HG02642 (cell line): ENCODE data around the gene TCEAL5.
"Not testable (repeated sequence)": the region's sequence is repeated elsewhere in the genome, so short reads cannot be mapped to it uniquely, and the experiment has no call there.

ENCODE experiments used
- ATAC-seq: cut with Tn5 transposase; IDR thresholded peaks from one replicate; pipeline ENCODE4 v1.9.1; 2021; ENCODE audit warnings: mild to moderate bottlenecking; ENCODE audit not compliant: unreplicated experiment, poor library complexity

Gene TCEAL5

GRCh38 chrX:103276581-103277002 lies at the start of gene TCEAL5:
TCEAL5 (minus strand) TSS chrX:103276750; CDS start chrX:103274563, 2,187 bp downstream.
- no peak for ATAC-seq

GRCh38 chrX:103311399-103311780 lies 34.8 kb upstream of the TCEAL5 start:
- no peak for ATAC-seq

GRCh38 chrX:103310555-103311398 lies 34.2 kb upstream of the TCEAL5 start, which contains the start of gene BEX2:
BEX2 (minus strand) TSS chrX:103310990; CDS start chrX:103309976, 1,014 bp downstream.
- peak; percentile 99 for ATAC-seq

GRCh38 chrX:103309860-103310554 lies 33.5 kb upstream of the TCEAL5 start:
- no peak for ATAC-seq

- ATAC-seq: not testable (repeated sequence)
Measured at GRCh38 chrX:103305666-103306065, 29.1 kb upstream of the TCEAL5 start.

GRCh38 chrX:103304705-103305104 lies 28.2 kb upstream of the TCEAL5 start:
- ATAC-seq: no peak

GRCh38 chrX:103293118-103293517 lies 16.6 kb upstream of the TCEAL5 start:
- no peak for ATAC-seq

- no peak for ATAC-seq
Measured at GRCh38 chrX:103279624-103280023, 3.1 kb upstream of the TCEAL5 start.

- ATAC-seq: no peak
Measured at GRCh38 chrX:103275947-103276567, 493 bp downstream of the TCEAL5 start.

- ATAC-seq: no peak
Measured at GRCh38 chrX:103274284-103274683, 2.3 kb downstream of the TCEAL5 start.

- no peak for ATAC-seq
Measured at GRCh38 chrX:103258275-103258674, 18.3 kb downstream of the TCEAL5 start.

- no peak for ATAC-seq
Measured at GRCh38 chrX:103256651-103257050, 19.9 kb downstream of the TCEAL5 start.

GRCh38 chrX:103254921-103255493 lies 21.5 kb downstream of the TCEAL5 start, which contains the start of gene TCEAL8:
TCEAL8 (minus strand) TSS chrX:103255155; CDS start chrX:103253979, 1,176 bp downstream.
- peak; percentile 98 for ATAC-seq

- peak; percentile 65 for ATAC-seq
Measured at GRCh38 chrX:103254171-103254824, 22.3 kb downstream of the TCEAL5 start.

- ATAC-seq: no peak
Measured at GRCh38 chrX:103253608-103254007, 22.9 kb downstream of the TCEAL5 start.

- no peak for ATAC-seq
Measured at GRCh38 chrX:103250977-103251376, 25.6 kb downstream of the TCEAL5 start.

- ATAC-seq: no peak
Measured at GRCh38 chrX:103249805-103250204, 26.7 kb downstream of the TCEAL5 start.

- ATAC-seq: peak; percentile 53
Measured at GRCh38 chrX:103248553-103248952, 28.0 kb downstream of the TCEAL5 start.

- no peak for ATAC-seq
Measured at GRCh38 chrX:103240155-103240554, 36.4 kb downstream of the TCEAL5 start.

GRCh38 chrX:103236296-103236695 lies 40.3 kb downstream of the TCEAL5 start:
- no peak for ATAC-seq
